ENCODE results near the gene FOXL3.

DNA sequence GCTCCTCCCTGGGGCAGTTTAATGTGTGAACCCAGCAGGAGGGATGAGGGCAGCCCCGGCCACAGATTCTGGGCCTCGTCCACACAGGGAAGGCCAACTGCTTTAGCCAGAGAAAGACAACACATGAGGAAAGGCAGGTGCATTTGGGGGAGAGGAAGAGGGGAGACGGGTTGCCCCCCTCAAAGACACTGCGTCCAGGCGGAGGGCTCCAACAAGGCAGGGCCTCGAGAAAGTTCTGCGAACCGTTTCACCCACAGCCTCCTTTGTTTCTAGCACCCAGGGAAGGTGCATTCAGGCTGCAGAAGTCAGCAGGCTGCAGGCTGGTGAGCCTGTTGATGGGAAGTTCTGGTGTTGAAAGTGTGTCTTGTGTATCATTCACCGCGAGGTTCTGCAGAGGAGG lies 10.1 kb downstream of the FOXL3 start:
- TF ChIP-seq, protein P1, sequence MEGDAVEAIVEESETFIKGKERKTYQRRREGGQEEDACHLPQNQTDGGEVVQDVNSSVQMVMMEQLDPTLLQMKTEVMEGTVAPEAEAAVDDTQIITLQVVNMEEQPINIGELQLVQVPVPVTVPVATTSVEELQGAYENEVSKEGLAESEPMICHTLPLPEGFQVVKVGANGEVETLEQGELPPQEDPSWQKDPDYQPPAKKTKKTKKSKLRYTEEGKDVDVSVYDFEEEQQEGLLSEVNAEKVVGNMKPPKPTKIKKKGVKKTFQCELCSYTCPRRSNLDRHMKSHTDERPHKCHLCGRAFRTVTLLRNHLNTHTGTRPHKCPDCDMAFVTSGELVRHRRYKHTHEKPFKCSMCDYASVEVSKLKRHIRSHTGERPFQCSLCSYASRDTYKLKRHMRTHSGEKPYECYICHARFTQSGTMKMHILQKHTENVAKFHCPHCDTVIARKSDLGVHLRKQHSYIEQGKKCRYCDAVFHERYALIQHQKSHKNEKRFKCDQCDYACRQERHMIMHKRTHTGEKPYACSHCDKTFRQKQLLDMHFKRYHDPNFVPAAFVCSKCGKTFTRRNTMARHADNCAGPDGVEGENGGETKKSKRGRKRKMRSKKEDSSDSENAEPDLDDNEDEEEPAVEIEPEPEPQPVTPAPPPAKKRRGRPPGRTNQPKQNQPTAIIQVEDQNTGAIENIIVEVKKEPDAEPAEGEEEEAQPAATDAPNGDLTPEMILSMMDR (IDR thresholded peaks at IDR 0.05): no peak
- no peak for TF ChIP-seq POLR2AphosphoS5 (IDR thresholded peaks at IDR 0.05)

Measured in breast epithelium (tissue), 3 donors.